A673 (cell line): ENCODE results near the gene MOB2. TPM values are rescaled to one million over a fixed set of nuclear protein-coding genes. Genes with fewer than 3 reads are reported as not detected.

Experiments used
- BruUV-seq: library from RNA; stranded (reverse); fragments of 400-500 nt; replicated peaks from 2 replicates; lab custom pipeline; 2021; lab: Mats Ljungman, UMichigan
- CTCF ChIA-PET: fragments of 300-600 bp; sonication (Branson Sonifier 250); formaldehyde crosslinking; loops from one replicate; lab custom pipeline; 2022; ENCODE audit warnings: antibody characterized with exemption; lab: Charles Lee
- POLR2A ChIA-PET: fragments of 300-600 bp; sonication (Branson Sonifier 250); formaldehyde crosslinking; loops from one replicate; lab custom pipeline; 2022; ENCODE audit warnings: antibody characterized with exemption; ENCODE audit not compliant: low non-redundant PET; lab: Charles Lee
- DNase-seq: peaks from one replicate; pipeline ENCODE4 v3.0.0-alpha.2; 2015; ENCODE audit warnings: low spot score
- H3K27ac ChIP-seq: fragments of 200-600 bp; sonication (generic); 2 replicates; pipeline ENCODE4 v1.5.1; 2016; ENCODE audit warnings: mixed run types, low read depth, mild to moderate bottlenecking, mixed read lengths, antibody characterized with exemption, low read length; ENCODE audit not compliant: poor library complexity, severe bottlenecking
- H3K27me3 ChIP-seq: fragments of 200-600 bp; sonication (generic); replicated peaks from 2 replicates; pipeline ENCODE4 v1.6.1; 2017; ENCODE audit warnings: mixed run types, low read depth, mild to moderate bottlenecking, mixed read lengths, antibody characterized with exemption, low read length; ENCODE audit not compliant: insufficient read depth, poor library complexity
- H3K36me3 ChIP-seq: fragments of 200-600 bp; sonication (generic); 2 replicates; pipeline ENCODE4 v1.6.1; 2016; ENCODE audit warnings: mixed run types, mild to moderate bottlenecking, mixed read lengths, antibody characterized with exemption, low read length; ENCODE audit not compliant: insufficient read depth, poor library complexity, severe bottlenecking
- H3K4me1 ChIP-seq: fragments of 200-600 bp; sonication (generic); 2 replicates; pipeline ENCODE4 v1.6.1; 2017; ENCODE audit warnings: mixed run types, mild to moderate bottlenecking, mixed read lengths, antibody characterized with exemption, low read length; ENCODE audit not compliant: insufficient read depth, poor library complexity, severe bottlenecking
- H3K4me3 ChIP-seq: fragments of 200-600 bp; sonication (generic); 2 replicates; pipeline ENCODE4 v1.5.1; 2016; ENCODE audit warnings: low read depth, mixed run types, mild to moderate bottlenecking, mixed read lengths, low read length; ENCODE audit not compliant: poor library complexity, severe bottlenecking
- H3K9me3 ChIP-seq: fragments of 200-600 bp; sonication (generic); 2 replicates; pipeline ENCODE4 v1.6.1; 2016; ENCODE audit warnings: mixed run types, low read depth, mild to moderate bottlenecking, mixed read lengths, antibody characterized with exemption, low read length; ENCODE audit not compliant: poor library complexity, severe bottlenecking
- EZH2 ChIP-seq: fragments of 200-600 bp; sonication (generic); IDR thresholded peaks from 2 replicates; pipeline ENCODE4 v1.6.1; 2017; ENCODE audit warnings: borderline replicate concordance, low read depth, mild to moderate bottlenecking, mixed read lengths, antibody characterized with exemption, low read length; ENCODE audit not compliant: poor library complexity, severe bottlenecking
- intact Hi-C: fragments of 100-400 bp; cut with micrococcal nuclease; formaldehyde crosslinking; loops from one replicate; pipeline ENCODE4 v1.10.0; 2022; ENCODE audit not compliant: unreplicated experiment
- total RNA-seq: library from RNA; stranded (reverse); gene quantifications from 2 replicates; pipeline ENCODE4 v1.2.3, GENCODE V29; 2021
- TF ChIP-seq, protein P1 (sequence below): fragments of 300-800, 200-600 bp; sonication (generic); conservative IDR thresholded peaks from 2 replicates; pipeline ENCODE4 v1.5.1; 2017; ENCODE audit warnings: low read depth, mild to moderate bottlenecking, antibody characterized with exemption, low read length, moderate library complexity, mixed read lengths

MOB2 gene
- total RNA-seq, 1 experiment from 2014 or later = 14.7 TPM

DNA sequence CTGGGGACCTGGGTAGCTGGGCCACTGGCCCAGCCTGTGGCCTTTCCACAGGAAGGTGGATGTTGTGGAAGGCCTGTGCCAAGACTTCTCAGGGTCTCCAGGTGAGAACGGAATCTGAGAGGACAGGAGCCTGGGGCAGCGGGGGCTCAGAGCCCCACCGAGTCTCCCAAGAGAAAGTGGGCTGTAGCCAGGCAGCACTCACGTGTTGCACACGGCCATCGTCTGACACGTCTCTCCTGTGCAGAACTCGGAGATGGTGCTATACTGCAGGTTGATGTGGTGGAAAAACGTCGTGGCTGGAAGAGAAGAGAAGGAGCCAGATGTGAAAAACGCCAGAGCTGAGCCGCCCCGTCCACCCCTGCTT is 6.4 kb downstream of the MOB2 start:
- Histone ChIP-seq H3K4me3 (no peak overlapping the region), H3K27ac (no peak overlapping the region), H3K36me3 (no peaks in the 10 kb centered on the region), H3K4me1 (no peaks in the 10 kb centered on the region), H3K9me3 (no peaks in the 10 kb centered on the region), H3K27me3 (no peaks in the 10 kb centered on the region)
- ChIA-PET CTCF (no interaction called here), POLR2A (no interaction called here)
- TF ChIP-seq EZH2 = no peak
- TF ChIP-seq, protein P1, sequence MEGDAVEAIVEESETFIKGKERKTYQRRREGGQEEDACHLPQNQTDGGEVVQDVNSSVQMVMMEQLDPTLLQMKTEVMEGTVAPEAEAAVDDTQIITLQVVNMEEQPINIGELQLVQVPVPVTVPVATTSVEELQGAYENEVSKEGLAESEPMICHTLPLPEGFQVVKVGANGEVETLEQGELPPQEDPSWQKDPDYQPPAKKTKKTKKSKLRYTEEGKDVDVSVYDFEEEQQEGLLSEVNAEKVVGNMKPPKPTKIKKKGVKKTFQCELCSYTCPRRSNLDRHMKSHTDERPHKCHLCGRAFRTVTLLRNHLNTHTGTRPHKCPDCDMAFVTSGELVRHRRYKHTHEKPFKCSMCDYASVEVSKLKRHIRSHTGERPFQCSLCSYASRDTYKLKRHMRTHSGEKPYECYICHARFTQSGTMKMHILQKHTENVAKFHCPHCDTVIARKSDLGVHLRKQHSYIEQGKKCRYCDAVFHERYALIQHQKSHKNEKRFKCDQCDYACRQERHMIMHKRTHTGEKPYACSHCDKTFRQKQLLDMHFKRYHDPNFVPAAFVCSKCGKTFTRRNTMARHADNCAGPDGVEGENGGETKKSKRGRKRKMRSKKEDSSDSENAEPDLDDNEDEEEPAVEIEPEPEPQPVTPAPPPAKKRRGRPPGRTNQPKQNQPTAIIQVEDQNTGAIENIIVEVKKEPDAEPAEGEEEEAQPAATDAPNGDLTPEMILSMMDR = no peak
- no peak for DNase-seq
- intact Hi-C loops = no loop called here
- no TSS peak for BruUV-seq

DNA sequence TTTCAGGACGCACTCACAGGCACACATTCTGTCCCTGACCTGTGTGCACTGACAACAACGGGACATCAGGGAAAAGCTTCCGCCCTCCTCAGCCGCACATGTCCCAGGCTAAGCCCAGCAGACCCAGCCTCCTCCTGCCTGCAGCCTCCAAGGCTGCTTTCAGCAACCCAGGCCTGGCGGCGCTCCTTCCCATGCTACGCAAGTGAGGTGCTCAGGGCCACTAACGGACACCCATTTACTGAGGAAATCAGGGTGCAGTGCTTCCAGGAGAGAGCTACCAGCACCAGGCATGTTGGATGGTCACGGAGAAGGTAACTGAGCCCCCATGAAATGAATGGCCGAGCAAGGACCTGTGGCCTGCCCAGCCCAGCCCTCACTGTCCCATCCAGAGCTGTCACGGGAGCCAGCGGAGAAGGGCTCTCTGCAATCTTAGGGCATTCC is 6.9 kb downstream of the MOB2 start:
- DNase-seq = no peak
- Histone ChIP-seq H3K9me3 (no peaks in the 10 kb centered on the region), H3K36me3 (no peaks in the 10 kb centered on the region), H3K27ac (no peak overlapping the region), H3K4me1 (no peaks in the 10 kb centered on the region), H3K27me3 (no peaks in the 10 kb centered on the region), H3K4me3 (no peak overlapping the region)
- intact Hi-C loops = no loop called here
- CTCF ChIA-PET = no interaction called here
- POLR2A ChIA-PET = no interaction called here
- TF ChIP-seq, protein P1 = no peak
- no peak for TF ChIP-seq EZH2
- no TSS peak for BruUV-seq

DNA sequence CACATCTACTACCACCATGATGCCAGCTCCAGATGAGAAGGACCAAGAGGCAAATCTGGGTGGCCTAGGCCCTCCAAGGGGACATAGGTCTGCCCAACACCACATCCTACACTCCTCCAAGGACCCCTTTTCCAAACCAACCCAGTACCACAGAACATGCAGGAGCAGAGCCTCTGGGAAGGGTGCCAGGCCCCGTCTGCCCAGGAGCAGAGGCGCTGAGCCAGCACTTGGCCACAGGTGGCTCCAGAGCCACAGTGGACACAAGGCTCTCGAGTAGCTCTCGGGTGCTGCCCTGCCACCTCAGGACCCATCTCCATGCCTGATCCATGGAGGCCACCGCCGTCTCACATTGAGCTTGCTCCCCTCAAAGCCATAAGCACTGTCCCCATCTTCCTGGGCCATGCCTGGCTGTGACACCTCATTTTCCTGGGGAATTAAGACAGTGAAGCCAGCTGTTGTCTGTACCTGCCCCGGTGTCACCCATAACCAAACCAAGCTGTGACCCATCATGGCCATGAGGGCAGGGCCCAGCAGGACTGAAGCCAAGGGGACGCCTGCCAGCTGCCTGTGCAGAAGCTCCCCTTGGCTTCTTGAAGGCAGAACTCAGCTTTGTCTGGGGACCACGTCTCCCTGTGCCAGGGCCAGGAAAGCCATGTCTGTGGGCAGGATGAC is 7.4 kb downstream of the MOB2 start:
- TF ChIP-seq EZH2 = no peak
- TF ChIP-seq, protein P1 = no peak
- POLR2A ChIA-PET = no interaction called here
- H3K9me3 ChIP-seq = no peaks in the 10 kb centered on the region
- no TSS peak for BruUV-seq
- intact Hi-C loops = no loop called here
- H3K27ac ChIP-seq = no peak overlapping the region
- no peaks in the 10 kb centered on the region for H3K36me3 ChIP-seq
- no peak for DNase-seq
- CTCF ChIA-PET = no interaction called here
- no peak overlapping the region for H3K4me3 ChIP-seq
- no peaks in the 10 kb centered on the region for H3K4me1 ChIP-seq
- H3K27me3 ChIP-seq = no peaks in the 10 kb centered on the region
